Fibroblast of skin of back (primary cell): ENCODE measurements around the gene AHSA1.

Experiments used
- DNase-seq: peaks from one replicate; pipeline ENCODE4 v3.0.0-alpha.2; 2013

The AHSA1 gene

DNA sequence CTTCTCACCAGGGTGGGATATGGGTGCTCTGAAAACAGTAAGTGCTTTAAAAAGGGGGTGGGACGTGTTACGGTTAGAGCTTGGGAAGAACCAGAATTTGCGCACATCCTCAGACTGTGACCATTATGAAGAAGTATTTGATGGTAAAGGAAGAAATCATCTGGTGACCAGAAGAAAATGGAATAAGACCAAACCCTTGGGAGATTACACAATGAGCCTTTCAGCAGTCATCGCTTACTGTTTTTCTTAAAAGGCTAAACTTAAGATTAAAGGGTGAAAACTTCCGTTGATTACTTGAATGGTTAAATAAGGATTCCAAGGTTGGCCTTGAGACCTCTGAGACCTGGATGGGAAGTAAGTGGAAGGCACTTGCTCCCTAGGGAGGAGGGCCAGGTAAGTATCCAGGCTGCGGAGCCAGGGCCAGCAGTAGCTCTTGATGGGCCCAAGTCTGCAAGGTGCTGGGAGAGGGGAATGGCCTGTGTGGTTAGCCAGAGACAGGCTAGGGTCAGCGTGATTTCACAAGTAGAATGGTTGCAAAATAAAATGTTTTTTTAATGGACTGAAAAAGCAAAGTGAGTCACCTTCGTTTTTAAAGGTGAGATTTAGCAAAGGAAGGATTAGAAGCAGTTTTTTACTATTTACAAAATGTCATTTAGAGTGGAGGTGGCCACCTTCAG, 53.7 kb downstream of the AHSA1 start:
- no peak for DNase-seq

DNA sequence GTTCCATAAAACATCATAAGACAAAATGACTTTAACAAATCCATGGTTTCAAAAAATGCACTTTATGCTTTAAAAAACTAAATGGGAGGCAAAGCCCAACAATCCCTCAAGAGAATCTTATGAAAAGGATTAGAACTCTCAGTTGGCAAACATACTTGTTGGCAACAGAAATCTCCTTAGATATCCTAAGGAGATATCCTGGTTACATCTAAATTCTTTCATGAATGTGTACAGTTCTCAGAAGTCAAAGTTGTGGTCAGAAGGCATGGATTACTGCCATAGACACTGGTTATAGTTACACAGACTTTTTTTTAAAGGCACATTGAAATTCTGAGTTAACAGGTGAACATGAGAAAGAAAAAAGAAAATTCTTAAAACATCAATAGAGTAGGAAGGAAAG, 58.2 kb downstream of the AHSA1 start:
- DNase-seq: no peak
